GM12874 (cell line): ENCODE measurements around the gene TRIM40.

Source experiments
- TF ChIP-seq, protein P1 (sequence below): IDR thresholded peaks from 2 replicates; pipeline ENCODE4 v1.5.1; 2011; ENCODE audit warnings: low read depth, mild to moderate bottlenecking, control low read depth, low read length, moderate library complexity; ENCODE audit not compliant: insufficient read depth

Gene TRIM40

DNA sequence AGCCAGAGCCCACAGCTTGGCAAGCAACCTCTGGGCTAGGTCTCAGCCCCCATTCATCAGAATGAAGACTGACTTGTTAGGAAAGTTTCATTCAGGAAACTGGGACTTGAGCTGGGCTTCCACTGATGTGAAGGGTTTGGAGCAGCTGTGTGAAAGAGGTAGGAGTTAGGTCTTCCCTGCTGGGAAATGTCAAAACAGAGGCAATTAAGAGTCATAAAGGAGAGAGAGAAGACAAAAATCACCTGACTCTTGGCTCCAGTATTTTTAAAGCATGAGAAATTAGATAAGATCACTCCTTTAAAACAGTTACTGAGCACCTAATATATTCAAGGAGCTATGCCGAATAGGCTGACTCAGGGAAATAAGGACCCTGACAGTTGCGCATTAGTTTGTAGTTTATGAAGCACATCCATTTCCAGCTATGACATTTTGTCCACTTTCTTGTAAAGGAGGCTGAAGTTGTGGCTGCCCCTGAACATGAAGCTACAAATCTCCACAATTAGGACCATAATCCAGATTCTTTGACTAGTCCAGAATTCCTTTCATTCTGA, 3.9 kb upstream of the TRIM40 start:
- TF ChIP-seq, protein P1, sequence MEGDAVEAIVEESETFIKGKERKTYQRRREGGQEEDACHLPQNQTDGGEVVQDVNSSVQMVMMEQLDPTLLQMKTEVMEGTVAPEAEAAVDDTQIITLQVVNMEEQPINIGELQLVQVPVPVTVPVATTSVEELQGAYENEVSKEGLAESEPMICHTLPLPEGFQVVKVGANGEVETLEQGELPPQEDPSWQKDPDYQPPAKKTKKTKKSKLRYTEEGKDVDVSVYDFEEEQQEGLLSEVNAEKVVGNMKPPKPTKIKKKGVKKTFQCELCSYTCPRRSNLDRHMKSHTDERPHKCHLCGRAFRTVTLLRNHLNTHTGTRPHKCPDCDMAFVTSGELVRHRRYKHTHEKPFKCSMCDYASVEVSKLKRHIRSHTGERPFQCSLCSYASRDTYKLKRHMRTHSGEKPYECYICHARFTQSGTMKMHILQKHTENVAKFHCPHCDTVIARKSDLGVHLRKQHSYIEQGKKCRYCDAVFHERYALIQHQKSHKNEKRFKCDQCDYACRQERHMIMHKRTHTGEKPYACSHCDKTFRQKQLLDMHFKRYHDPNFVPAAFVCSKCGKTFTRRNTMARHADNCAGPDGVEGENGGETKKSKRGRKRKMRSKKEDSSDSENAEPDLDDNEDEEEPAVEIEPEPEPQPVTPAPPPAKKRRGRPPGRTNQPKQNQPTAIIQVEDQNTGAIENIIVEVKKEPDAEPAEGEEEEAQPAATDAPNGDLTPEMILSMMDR, result no peak

DNA sequence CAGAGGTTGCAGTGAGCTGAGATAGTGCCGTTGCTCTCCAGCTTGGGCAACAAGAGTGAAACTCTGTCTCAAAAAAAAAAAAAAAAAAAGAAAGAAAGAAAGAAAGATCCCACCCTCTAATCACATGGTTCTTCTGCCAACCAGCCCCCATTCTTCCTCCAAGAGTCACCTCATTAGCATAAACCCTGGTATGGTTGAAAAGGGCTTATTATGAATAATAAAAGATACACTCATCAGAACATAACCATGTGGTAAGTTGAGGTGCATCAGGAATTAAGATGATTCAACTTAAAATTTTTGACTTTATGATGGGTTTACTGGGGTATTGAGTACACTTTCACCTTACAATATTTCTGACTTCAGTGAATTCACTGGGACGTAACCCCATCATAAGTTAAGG, 793 bp upstream of the TRIM40 start:
- TF ChIP-seq, protein P1, result no peak

DNA sequence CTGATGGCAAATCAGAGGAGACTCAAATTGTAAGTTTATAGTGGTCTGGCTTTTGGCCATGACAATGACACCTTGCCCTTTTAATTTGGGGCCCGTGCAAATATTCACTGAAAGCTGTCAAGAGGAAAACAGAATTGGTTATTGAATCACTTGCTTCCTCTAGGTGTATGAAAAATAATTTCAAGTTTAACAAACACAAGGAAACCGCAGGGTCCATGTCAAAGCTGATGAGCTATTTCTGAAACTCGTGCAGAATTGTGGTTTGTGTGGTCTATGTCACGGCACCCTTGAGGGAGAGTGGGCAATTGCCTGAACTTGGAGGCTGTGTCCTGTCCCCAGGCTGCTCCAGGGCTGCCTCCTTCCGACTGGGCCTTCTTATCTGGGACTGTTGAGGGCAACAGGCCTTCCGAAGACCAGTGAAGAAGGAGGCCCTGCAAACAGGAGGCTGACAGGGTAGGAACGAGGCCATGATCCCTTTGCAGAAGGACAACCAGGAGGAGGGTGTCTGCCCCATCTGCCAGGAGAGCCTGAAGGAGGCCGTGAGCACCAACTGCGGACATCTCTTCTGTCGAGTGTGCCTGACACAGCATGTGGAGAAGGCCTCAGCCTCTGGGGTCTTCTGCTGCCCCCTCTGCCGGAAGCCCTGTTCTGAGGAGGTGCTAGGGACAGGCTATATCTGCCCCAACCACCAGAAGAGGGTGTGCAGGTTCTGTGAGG, 788 bp downstream of the TRIM40 start:
- TF ChIP-seq, protein P1, result no peak

DNA sequence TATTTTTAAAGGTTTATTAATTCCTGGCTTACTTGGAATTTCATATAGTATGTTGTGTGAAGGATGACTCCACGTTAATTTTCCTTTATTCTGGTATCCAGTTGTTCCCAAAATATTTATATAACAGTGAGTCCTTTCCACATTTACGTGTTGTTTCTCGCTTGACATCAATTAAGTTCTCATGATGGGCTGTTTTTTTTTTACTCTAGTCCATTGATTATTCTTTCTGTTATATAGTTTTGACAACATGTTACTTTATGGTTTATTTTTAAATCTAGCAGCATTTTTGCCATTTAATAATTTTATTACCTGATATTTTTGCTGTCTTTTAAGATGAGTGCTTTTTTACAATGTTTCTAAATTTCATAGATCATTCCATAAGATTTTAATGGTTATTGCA, 6.7 kb downstream of the TRIM40 start:
- TF ChIP-seq, protein P1, result no peak

- TF ChIP-seq, protein P1, result no peak
Observed at GRCh38 chr6:30143780-30144179, 7.8 kb downstream of the TRIM40 start.

- TF ChIP-seq, protein P1, result no peak
Observed at GRCh38 chr6:30144811-30145210, 8.9 kb downstream of the TRIM40 start.

DNA sequence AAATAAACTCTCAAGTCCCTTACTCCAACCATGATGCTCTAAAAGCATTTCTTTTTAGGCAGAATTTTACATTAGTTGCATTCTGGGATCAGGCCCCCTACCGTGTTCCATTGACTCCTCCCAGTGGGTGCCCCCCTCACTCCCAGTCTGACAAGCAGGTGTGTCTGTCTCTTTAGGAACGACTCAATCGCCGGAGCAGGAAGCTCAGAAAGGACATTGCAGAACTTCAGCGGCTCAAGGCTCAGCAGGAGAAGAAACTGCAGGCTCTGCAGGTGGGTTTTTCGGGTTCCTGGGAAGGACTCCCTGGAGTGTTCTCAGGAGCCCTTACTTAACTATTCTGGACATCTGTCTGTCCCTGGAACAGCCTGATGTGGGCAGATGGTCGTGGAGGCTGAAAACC, 9.9 kb downstream of the TRIM40 start:
- TF ChIP-seq, protein P1, result no peak
